Measurements from ENCODE around the gene CDCA8. TPM values are rescaled to one million over a fixed set of nuclear protein-coding genes. Genes with fewer than 3 reads are reported as not detected.

Gene CDCA8
- total and polyA plus RNA-seq, 8 donors, result 0.89 to 5.5 (median 3.0) TPM; not detected in 2

- peak overlapping the region in 4 of 5 donors; percentile 21 to 84 (median 60) for H3K27ac ChIP-seq
- intact Hi-C loops (cut with DNase I; ENCODE audit: low total_unique reads), result no loop called here
- TF ChIP-seq, protein P1, sequence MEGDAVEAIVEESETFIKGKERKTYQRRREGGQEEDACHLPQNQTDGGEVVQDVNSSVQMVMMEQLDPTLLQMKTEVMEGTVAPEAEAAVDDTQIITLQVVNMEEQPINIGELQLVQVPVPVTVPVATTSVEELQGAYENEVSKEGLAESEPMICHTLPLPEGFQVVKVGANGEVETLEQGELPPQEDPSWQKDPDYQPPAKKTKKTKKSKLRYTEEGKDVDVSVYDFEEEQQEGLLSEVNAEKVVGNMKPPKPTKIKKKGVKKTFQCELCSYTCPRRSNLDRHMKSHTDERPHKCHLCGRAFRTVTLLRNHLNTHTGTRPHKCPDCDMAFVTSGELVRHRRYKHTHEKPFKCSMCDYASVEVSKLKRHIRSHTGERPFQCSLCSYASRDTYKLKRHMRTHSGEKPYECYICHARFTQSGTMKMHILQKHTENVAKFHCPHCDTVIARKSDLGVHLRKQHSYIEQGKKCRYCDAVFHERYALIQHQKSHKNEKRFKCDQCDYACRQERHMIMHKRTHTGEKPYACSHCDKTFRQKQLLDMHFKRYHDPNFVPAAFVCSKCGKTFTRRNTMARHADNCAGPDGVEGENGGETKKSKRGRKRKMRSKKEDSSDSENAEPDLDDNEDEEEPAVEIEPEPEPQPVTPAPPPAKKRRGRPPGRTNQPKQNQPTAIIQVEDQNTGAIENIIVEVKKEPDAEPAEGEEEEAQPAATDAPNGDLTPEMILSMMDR (IDR thresholded peaks at IDR 0.05), result no peak
- TF ChIP-seq POLR2A (IDR thresholded peaks at IDR 0.05) (no peak), EP300 (IDR thresholded peaks at IDR 0.05) (no peak), POLR2AphosphoS5 (IDR thresholded peaks at IDR 0.05) (peak in 1 of 3 donors; percentile 21)
- H3K27me3 ChIP-seq, result no peaks in the 10 kb centered on the region
- peak in 1 of 2 donors; percentile 82 for DNase-seq
- 47 to 73% (median 60%) methylated on average over 2 of the region's 2 CpGs for WGBS, 5 donors
- no peak overlapping the region for H3K4me3 ChIP-seq
- peaks cover 0 to 23% (median 4%) of the 10 kb centered on the region in 4 donors for H3K36me3 ChIP-seq
- H3K9me3 ChIP-seq, result no peaks in the 10 kb centered on the region
- H3K4me1 ChIP-seq, result peaks cover 6 to 14% (median 8%) of the 10 kb centered on the region in 4 donors
These were observed 4.8 kb downstream of the CDCA8 start for GRCh38 chr1:37697090-37697489.

GRCh38 chr1:37697737-37698136 is 5.4 kb downstream of the CDCA8 start:
- Histone ChIP-seq H3K4me1 (peaks cover 4 to 10% (median 5%) of the 10 kb centered on the region in 4 donors), H3K36me3 (peaks cover 0 to 23% (median 4%) of the 10 kb centered on the region in 4 donors), H3K4me3 (no peak overlapping the region), H3K9me3 (no peaks in the 10 kb centered on the region), H3K27ac (peak overlapping the region in 3 of 5 donors; percentile 54 to 84 (median 67)), H3K27me3 (no peaks in the 10 kb centered on the region)
- TF ChIP-seq, protein P1 (IDR thresholded peaks at IDR 0.05), result no peak
- TF ChIP-seq POLR2A (IDR thresholded peaks at IDR 0.05) (no peak), EP300 (IDR thresholded peaks at IDR 0.05) (no peak), POLR2AphosphoS5 (IDR thresholded peaks at IDR 0.05) (no peak)
- 81 to 97% (median 90%) methylated on average over 2 of the region's 2 CpGs for WGBS, 5 donors
- intact Hi-C loops (cut with DNase I; ENCODE audit: low total_unique reads), result no loop called here
- DNase-seq, result no peak

GRCh38 chr1:37699147-37699546 is 6.8 kb downstream of the CDCA8 start:
- intact Hi-C loops (cut with DNase I; ENCODE audit: low total_unique reads), result no loop called here
- peaks cover 0 to 32% (median 4%) of the 10 kb centered on the region in 4 donors for H3K36me3 ChIP-seq

GRCh38 chr1:37701051-37701450 is 8.7 kb downstream of the CDCA8 start:
- intact Hi-C loops (cut with DNase I; ENCODE audit: low total_unique reads), result no loop called here
- H3K27me3 ChIP-seq, result no peaks in the 10 kb centered on the region
- DNase-seq, result no peak
- no peak overlapping the region for H3K27ac ChIP-seq
- TF ChIP-seq, protein P1 (IDR thresholded peaks at IDR 0.05), result no peak
- TF ChIP-seq POLR2AphosphoS5 (IDR thresholded peaks at IDR 0.05), result no peak
- no peak for TF ChIP-seq POLR2A (IDR thresholded peaks at IDR 0.05)
- TF ChIP-seq EP300 (IDR thresholded peaks at IDR 0.05), result no peak
- H3K36me3 ChIP-seq, result peaks cover 0 to 40% (median 4%) of the 10 kb centered on the region in 4 donors
- peaks cover 0 to 7% (median 0%) of the 10 kb centered on the region in 4 donors for H3K4me1 ChIP-seq
- H3K4me3 ChIP-seq, result no peak overlapping the region
- H3K9me3 ChIP-seq, result no peaks in the 10 kb centered on the region
- 61 to 84% (median 68%) methylated on average over 2 of the region's 2 CpGs for WGBS, 5 donors

More at GRCh38 chr1:37699147-37699546, 6.8 kb downstream of the CDCA8 start:
- WGBS, 5 donors, result 85 to 93% (median 90%) methylated on average over 7 of the region's 7 CpGs
- H3K4me3 ChIP-seq, result no peak overlapping the region
- no peak for TF ChIP-seq POLR2AphosphoS5 (IDR thresholded peaks at IDR 0.05)
- TF ChIP-seq, protein P1 (IDR thresholded peaks at IDR 0.05), result no peak
- TF ChIP-seq POLR2A (IDR thresholded peaks at IDR 0.05), result no peak
- no peak for TF ChIP-seq EP300 (IDR thresholded peaks at IDR 0.05)
- no peak for DNase-seq
- no peak overlapping the region for H3K27ac ChIP-seq
- H3K9me3 ChIP-seq, result no peaks in the 10 kb centered on the region
- no peaks in the 10 kb centered on the region for H3K4me1 ChIP-seq
- H3K27me3 ChIP-seq, result no peaks in the 10 kb centered on the region

Measured in stomach (tissue), 9 donors.